ENCODE results near the gene ELMOD1. TPM values are rescaled to one million over a fixed set of nuclear protein-coding genes. Genes with fewer than 3 reads are reported as not detected.
A peak's percentile ranks its signal among the peaks of the same experiment; 100 is the strongest.
"Not testable (repeated sequence)": the region's sequence is repeated elsewhere in the genome, so short reads cannot be mapped to it uniquely, and the experiment has no call there.

Gene ELMOD1
- total RNA-seq, 4 donors from 2014 or later: 0.70 to 3.7 (median 1.6) TPM

GRCh38 chr11:107567739-107568335 lies 23.1 kb upstream of the ELMOD1 start:
- TF ChIP-seq POLR2A (IDR thresholded peaks at IDR 0.05) (no peak), CTCF (IDR thresholded peaks at IDR 0.05 in 4 of 5, conservative IDR thresholded peaks at IDR 0.05 in 1 of 5) (no peak)
- intact Hi-C loops (cut with DNase I; ENCODE audit: low total_unique reads) (loop anchor here (10.0 kb wide), 3 partner anchors 327 to 657 kb away; partner anchors contain the start of genes ATM and NPAT), in situ Hi-C loops (cut with MboI; ENCODE audit: low sequenced_read_pairs in 4 of 4) (no loop called here)
- peaks cover 13 to 22% of the 10 kb centered on the region in 2 donors for H3K4me1 ChIP-seq
- ATAC-seq: no peak
- no peaks in the 10 kb centered on the region for H3K27me3 ChIP-seq
- H3K9me3 ChIP-seq: no peaks in the 10 kb centered on the region
- no peak overlapping the region for H3K27ac ChIP-seq
- no peak for DNase-seq
- H3K36me3 ChIP-seq: no peaks in the 10 kb centered on the region
- H3K4me3 ChIP-seq: no peak overlapping the region

- H3K9me3 ChIP-seq: no peaks in the 10 kb centered on the region
- no peaks in the 10 kb centered on the region for H3K36me3 ChIP-seq
- ATAC-seq (no peak), DNase-seq (no peak)
- H3K27me3 ChIP-seq: no peaks in the 10 kb centered on the region
- TF ChIP-seq POLR2A (IDR thresholded peaks at IDR 0.05): no peak
- no peak for TF ChIP-seq CTCF (IDR thresholded peaks at IDR 0.05 in 4 of 5, conservative IDR thresholded peaks at IDR 0.05 in 1 of 5)
- H3K4me1 ChIP-seq: peaks cover under 1 to 7% of the 10 kb centered on the region in 2 donors
- intact Hi-C loops (cut with DNase I; ENCODE audit: low total_unique reads): no loop called here
- no peak overlapping the region for H3K27ac ChIP-seq
- in situ Hi-C loops (cut with MboI; ENCODE audit: low sequenced_read_pairs in 4 of 4): loop anchor here in 1 of 4 donors (10.0 kb wide), 2 partner anchors 115 to 205 kb away; no protein-coding TSS in a partner anchor
- no peak overlapping the region for H3K4me3 ChIP-seq
Observed at GRCh38 chr11:107570015-107570414, 20.9 kb upstream of the ELMOD1 start.

GRCh38 chr11:107573438-107573837 lies 17.5 kb upstream of the ELMOD1 start:
- H3K9me3 ChIP-seq: no peaks in the 10 kb centered on the region
- H3K4me3 ChIP-seq: no peak overlapping the region
- no peak overlapping the region for H3K27ac ChIP-seq
- H3K4me1 ChIP-seq: no peaks in the 10 kb centered on the region
- intact Hi-C loops (cut with DNase I; ENCODE audit: low total_unique reads): no loop called here
- no peak for DNase-seq
- no peaks in the 10 kb centered on the region for H3K27me3 ChIP-seq
- in situ Hi-C loops (cut with MboI; ENCODE audit: low sequenced_read_pairs in 4 of 4): loop anchor here in 1 of 4 donors (10.0 kb wide), 2 partner anchors 111 to 201 kb away; no protein-coding TSS in a partner anchor
- no peak for ATAC-seq
- H3K36me3 ChIP-seq: no peaks in the 10 kb centered on the region
- TF ChIP-seq POLR2A (IDR thresholded peaks at IDR 0.05) (no peak), CTCF (IDR thresholded peaks at IDR 0.05 in 4 of 5, conservative IDR thresholded peaks at IDR 0.05 in 1 of 5) (no peak)

- H3K36me3 ChIP-seq, H3K9me3 ChIP-seq, DNase-seq, H3K4me1 ChIP-seq, H3K27me3 ChIP-seq, H3K27ac ChIP-seq, ATAC-seq, H3K4me3 ChIP-seq: not testable (repeated sequence)
- in situ Hi-C loops (cut with MboI; ENCODE audit: low sequenced_read_pairs in 4 of 4) (loop anchor here (5.0 to 10.0 kb wide), 5 partner anchors 106 to 198 kb away; no protein-coding TSS in a partner anchor), intact Hi-C loops (cut with DNase I; ENCODE audit: low total_unique reads) (loop anchor here (1.0 kb wide), 2 partner anchors 113 to 195 kb away; no protein-coding TSS in a partner anchor)
- peak; percentile 67 to 74 (median 69) for TF ChIP-seq CTCF (IDR thresholded peaks at IDR 0.05 in 4 of 5, conservative IDR thresholded peaks at IDR 0.05 in 1 of 5)
Observed at GRCh38 chr11:107576497-107577345, 14.2 kb upstream of the ELMOD1 start.

All from gastrocnemius medialis (tissue), 4 donors.